NB4 (cell line): ENCODE results near the gene KCNQ1.

ENCODE experiments used
- CTCF ChIP-seq: IDR thresholded peaks from one replicate; pipeline ENCODE4 v1.5.1; 2012; ENCODE audit warnings: low read depth, low read length
- MYC ChIP-seq: IDR thresholded peaks from 2 replicates; pipeline ENCODE4 v1.6.1; 2011; ENCODE audit warnings: low read depth, low read length
- POLR2A ChIP-seq: IDR thresholded peaks from 2 replicates; pipeline ENCODE4 v1.6.1; 2011; ENCODE audit warnings: mild to moderate bottlenecking; ENCODE audit not compliant: insufficient read length; ENCODE audit errors: extremely low read depth

DNA sequence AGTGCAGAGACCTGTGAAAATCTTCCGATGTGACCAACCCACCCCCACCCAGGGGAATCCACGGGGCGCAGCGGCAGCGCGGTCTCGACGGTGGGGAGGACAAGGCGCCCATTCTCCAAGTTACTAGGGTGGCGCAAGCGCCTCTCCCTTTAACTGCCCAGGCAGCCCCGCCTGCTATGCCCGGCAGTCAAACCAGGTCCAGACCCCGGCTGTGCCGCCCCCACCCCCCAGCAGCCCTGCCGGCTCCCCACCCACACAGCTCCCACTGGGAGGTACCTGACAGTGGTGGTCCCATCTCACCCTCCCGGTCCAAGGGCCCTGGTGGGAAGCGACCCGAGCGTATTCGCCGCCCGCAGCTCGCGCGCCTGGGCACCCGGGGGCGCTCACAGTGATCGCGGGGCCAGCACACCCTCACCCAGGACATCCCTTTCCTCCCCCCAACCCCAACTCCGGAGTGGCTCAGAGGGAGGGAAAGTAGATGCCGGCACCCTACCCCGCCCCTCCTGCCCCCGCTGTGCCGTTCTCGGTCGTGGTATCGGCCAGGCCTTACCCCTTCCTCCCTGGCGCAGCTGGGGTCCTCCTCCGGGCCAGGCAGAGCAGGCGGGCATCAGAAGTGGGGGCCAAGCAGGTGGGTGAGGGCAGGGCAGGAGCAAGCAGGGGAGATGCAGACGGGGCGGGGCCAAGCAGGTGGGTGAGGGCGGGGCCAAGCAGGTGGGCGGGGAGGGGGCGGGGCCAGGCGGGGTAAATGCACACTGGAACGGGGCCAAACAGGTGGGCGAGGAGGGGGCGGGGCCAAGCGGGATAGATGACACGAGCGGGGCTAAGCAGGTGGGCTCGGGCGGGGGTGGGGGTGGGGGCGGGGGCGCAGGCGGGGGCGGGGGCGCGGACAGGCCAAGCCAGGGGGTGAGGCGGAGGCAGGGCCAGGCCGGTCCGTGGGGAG lies 657 bp upstream of the KCNQ1 start, which contains the start of gene TRPM5:
- TF ChIP-seq CTCF (no peak), MYC (no peak), POLR2A (no peak)
